Measurements from ENCODE around the gene GPRC5B. TPM values are rescaled to one million over a fixed set of nuclear protein-coding genes. Genes with fewer than 3 reads are reported as not detected.

Gene GPRC5B, protein sequence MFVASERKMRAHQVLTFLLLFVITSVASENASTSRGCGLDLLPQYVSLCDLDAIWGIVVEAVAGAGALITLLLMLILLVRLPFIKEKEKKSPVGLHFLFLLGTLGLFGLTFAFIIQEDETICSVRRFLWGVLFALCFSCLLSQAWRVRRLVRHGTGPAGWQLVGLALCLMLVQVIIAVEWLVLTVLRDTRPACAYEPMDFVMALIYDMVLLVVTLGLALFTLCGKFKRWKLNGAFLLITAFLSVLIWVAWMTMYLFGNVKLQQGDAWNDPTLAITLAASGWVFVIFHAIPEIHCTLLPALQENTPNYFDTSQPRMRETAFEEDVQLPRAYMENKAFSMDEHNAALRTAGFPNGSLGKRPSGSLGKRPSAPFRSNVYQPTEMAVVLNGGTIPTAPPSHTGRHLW
- total RNA-seq = 1 to 10 TPM in 2 of 5 experiments, under 1 TPM in 3; 0.15 to 5.8 (median 0.40) TPM
- polyA plus RNA-seq = 1 to 10 TPM; 5.4 to 9.8 TPM
- total RNA-seq = 2.0 reads per million, percentile 9 among the genes with 10 or more reads in this experiment

DNA sequence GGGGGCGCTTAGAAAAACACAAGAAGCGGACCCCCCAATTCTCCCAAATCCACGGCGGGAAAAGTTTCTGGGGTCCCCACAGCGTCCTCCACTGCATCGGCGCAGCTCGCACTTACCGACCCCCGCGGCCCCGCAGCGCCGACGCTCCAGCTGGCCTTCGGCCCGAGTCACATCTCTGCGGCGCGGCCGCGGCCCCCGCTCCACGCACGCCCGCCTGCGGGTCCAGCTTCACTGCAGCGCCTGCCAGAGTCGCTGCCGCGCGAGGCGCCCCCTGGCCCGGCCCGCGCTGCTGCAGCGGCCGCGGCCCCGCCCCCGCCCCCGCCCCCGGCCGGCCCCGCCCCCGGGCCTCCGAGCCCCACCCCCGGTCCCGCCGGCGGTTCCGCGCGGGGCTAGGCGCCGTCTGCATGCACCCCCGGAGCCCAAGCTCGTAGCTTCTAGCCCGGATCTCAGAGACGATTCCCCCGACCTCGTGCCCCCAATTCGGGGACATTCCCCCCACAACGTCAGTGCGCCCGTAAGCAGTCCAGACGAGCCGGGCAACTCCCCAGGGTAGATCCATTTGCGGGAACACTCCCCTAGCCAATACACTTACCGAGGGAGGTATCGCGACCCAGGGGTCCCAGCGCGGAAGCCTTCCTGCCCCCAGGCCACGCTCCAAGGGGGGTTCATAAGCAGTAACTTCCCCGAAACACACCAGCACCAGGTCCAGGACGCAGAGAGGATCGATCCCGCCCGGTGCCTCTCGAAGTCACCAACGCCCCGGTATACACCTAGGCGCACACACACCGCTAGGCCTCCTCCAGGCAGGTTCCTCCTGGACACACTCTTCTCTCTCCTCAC lies at the start of gene GPRC5B:
Gene GPRC5B, minus strand, starts transcription at position 238 of the 840 bp plus-strand sequence. CDS start 12,003 bp downstream, outside the sequence.
- peaks cover 0 to 12% of the 10 kb centered on the region in 2 donors for H3K27me3 ChIP-seq (ENCODE audit: control insufficient read depth in 2 of 2, insufficient read depth in 2 of 2, low read length in 2 of 2)
- ChIA-PET POLR2A (no interaction called here), CTCF (interaction anchor here (0.7 to 1.6 kb wide), 3 partner anchors 283 to 329 kb away, joined by 3 to 8 read pairs (median 4); partner anchors contain the start of gene VPS35L)
- peak; percentile 84 for ATAC-seq
- Mint-ChIP-seq H3K36me3 (no peaks in the 10 kb centered on the region), H3K4me1 (peaks cover 12 to 29% (median 22%) of the 10 kb centered on the region in 7 donors), H3K9me3 (no peaks in the 10 kb centered on the region), H3K27ac (peak within 1 kb of the TSS in 7 of 9 donors; percentile 9 to 86 (median 57)), H3K27me3 (peaks cover 4 to 43% (median 13%) of the 10 kb centered on the region in 5 donors), H3K4me3 (peak within 1 kb of the TSS; percentile 84 to 96 (median 90))
- peaks cover 9 to 23% of the 10 kb centered on the region in 2 donors for H3K4me1 ChIP-seq (ENCODE audit: control insufficient read depth in 2 of 2, insufficient read depth in 2 of 2, low read length in 2 of 2)
- DNase-seq = peak; percentile 26 to 67 (median 53)
- no peaks in the 10 kb centered on the region for H3K9me3 ChIP-seq (ENCODE audit: control insufficient read depth in 2 of 3, low read length in 3 of 3)
- intact Hi-C loops (cut with micrococcal nuclease) = loop anchor here (1.0 to 5.0 kb wide), 3 partner anchors 166 to 818 kb away; partner anchors contain the start of genes IQCK (in 2 of the 2), KNOP1 (in 2 of the 2) and COQ7 (in 1 of the 2)
- H3K27ac ChIP-seq (ENCODE audit: low read depth, low read length) = peak within 1 kb of the TSS; percentile 45
- peak within 1 kb of the TSS; percentile 70 for H3K4me3 ChIP-seq (ENCODE audit: low read length)
- no peaks in the 10 kb centered on the region for H3K36me3 ChIP-seq (ENCODE audit: control insufficient read depth in 2 of 3, insufficient read depth in 3 of 3, low read length in 3 of 3)

DNA sequence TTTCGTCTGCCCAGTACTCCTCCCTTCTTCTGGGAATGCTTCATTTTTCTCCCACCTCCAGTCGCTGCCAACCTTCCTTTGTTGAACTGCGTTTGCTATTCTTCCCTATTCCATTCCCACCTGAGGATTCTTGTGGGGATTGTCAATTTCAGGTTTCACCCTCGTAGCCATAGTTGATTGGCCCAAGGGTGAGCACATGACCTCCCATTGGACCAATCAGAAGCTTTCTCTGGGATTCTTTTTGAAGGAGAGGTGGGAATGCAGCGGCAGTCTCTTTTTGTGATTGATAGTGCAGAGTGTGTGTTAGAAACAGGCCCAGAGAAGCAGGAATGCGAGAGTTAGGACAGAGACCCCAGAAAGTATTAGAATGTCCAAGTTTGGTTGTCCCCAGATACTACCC lies 49.1 kb upstream of the GPRC5B start:
- Histone ChIP-seq H3K27me3 (ENCODE audit: control insufficient read depth in 2 of 2, insufficient read depth in 2 of 2, low read length in 2 of 2) (no peaks in the 10 kb centered on the region), H3K4me3 (ENCODE audit: low read length) (no peak overlapping the region), H3K9me3 (ENCODE audit: control insufficient read depth in 2 of 3, low read length in 3 of 3) (no peaks in the 10 kb centered on the region), H3K4me1 (ENCODE audit: control insufficient read depth in 2 of 2, insufficient read depth in 2 of 2, low read length in 2 of 2) (no peaks in the 10 kb centered on the region), H3K27ac (ENCODE audit: low read depth, low read length) (no peak overlapping the region), H3K36me3 (ENCODE audit: control insufficient read depth in 2 of 3, insufficient read depth in 3 of 3, low read length in 3 of 3) (no peaks in the 10 kb centered on the region)
- ChIA-PET CTCF (no interaction called here), POLR2A (no interaction called here)
- Mint-ChIP-seq H3K9me3 (peaks cover 0 to 1% (median 0%) of the 10 kb centered on the region in 11 donors), H3K36me3 (no peaks in the 10 kb centered on the region), H3K4me3 (no peak overlapping the region), H3K27ac (no peak overlapping the region), H3K27me3 (peaks cover 0 to 29% (median 22%) of the 10 kb centered on the region in 5 donors), H3K4me1 (peaks cover 0 to 1% (median 0%) of the 10 kb centered on the region in 7 donors)
- DNase-seq = no peak
- ATAC-seq = no peak
- intact Hi-C loops (cut with micrococcal nuclease) = no loop called here

DNA sequence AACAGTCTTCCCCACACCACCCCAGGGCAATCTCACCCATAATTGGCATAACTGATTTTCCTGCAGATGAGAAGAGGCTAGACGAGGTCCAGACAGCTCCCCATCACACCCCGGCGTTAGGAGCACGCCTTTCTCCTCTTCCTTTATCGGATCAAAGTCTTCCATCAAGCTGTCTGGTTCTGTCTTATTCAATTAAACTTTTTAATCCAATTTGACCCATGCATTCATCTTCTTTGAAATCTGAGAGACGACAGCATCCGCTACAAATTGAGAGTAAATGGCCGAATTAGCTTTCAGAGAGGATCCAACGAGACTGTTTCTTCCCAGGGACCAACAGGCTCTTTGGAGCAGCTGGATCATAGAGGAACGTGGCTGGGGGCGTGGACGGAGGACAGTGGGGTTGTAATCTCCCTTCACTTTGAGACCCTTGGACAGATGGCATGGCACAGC lies 44.4 kb upstream of the GPRC5B start:
- Mint-ChIP-seq H3K4me1 (peaks cover 0 to 3% (median 0%) of the 10 kb centered on the region in 7 donors), H3K9me3 (peaks cover 0 to 1% (median 0%) of the 10 kb centered on the region in 11 donors), H3K4me3 (no peak overlapping the region), H3K27me3 (peaks cover 0 to 20% (median 10%) of the 10 kb centered on the region in 5 donors), H3K27ac (no peak overlapping the region), H3K36me3 (no peaks in the 10 kb centered on the region)
- ATAC-seq (no peak), DNase-seq (no peak)
- POLR2A ChIA-PET = no interaction called here
- H3K36me3 ChIP-seq (ENCODE audit: control insufficient read depth in 2 of 3, insufficient read depth in 3 of 3, low read length in 3 of 3) = no peaks in the 10 kb centered on the region
- H3K27me3 ChIP-seq (ENCODE audit: control insufficient read depth in 2 of 2, insufficient read depth in 2 of 2, low read length in 2 of 2) = no peaks in the 10 kb centered on the region
- H3K9me3 ChIP-seq (ENCODE audit: control insufficient read depth in 2 of 3, low read length in 3 of 3) = no peaks in the 10 kb centered on the region
- no peak overlapping the region for H3K27ac ChIP-seq (ENCODE audit: low read depth, low read length)
- H3K4me3 ChIP-seq (ENCODE audit: low read length) = no peak overlapping the region
- H3K4me1 ChIP-seq (ENCODE audit: control insufficient read depth in 2 of 2, insufficient read depth in 2 of 2, low read length in 2 of 2) = no peaks in the 10 kb centered on the region
- intact Hi-C loops (cut with micrococcal nuclease) = no loop called here
- CTCF ChIA-PET = no interaction called here

DNA sequence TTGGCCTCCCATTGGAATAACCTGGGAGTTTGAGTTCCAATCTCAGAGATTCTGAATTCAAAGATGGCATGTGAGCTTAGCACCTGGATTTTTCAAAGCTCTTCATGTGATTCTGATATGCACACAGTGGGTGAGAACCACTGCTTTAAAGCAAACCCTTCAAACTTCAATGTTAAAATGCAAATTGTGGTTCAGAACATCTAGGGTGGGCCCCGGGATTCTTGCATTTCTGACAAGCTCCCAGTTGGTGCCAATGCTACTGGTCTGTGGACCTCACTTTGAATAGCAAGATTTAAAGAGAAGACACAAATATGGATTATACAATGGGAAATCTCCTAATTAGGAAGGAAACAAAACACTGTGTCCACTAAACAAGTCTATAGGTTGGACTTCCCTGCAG lies 43.8 kb upstream of the GPRC5B start:
- Mint-ChIP-seq H3K4me3 (no peak overlapping the region), H3K9me3 (peaks cover 0 to 1% (median 0%) of the 10 kb centered on the region in 11 donors), H3K27ac (no peak overlapping the region), H3K36me3 (no peaks in the 10 kb centered on the region), H3K4me1 (peaks cover 0 to 3% (median 0%) of the 10 kb centered on the region in 7 donors), H3K27me3 (peaks cover 0 to 20% (median 13%) of the 10 kb centered on the region in 5 donors)
- intact Hi-C loops (cut with micrococcal nuclease) = no loop called here
- Histone ChIP-seq H3K27me3 (ENCODE audit: control insufficient read depth in 2 of 2, insufficient read depth in 2 of 2, low read length in 2 of 2) (no peaks in the 10 kb centered on the region), H3K9me3 (ENCODE audit: control insufficient read depth in 2 of 3, low read length in 3 of 3) (no peaks in the 10 kb centered on the region), H3K4me1 (ENCODE audit: control insufficient read depth in 2 of 2, insufficient read depth in 2 of 2, low read length in 2 of 2) (no peaks in the 10 kb centered on the region), H3K36me3 (ENCODE audit: control insufficient read depth in 2 of 3, insufficient read depth in 3 of 3, low read length in 3 of 3) (no peaks in the 10 kb centered on the region), H3K4me3 (ENCODE audit: low read length) (no peak overlapping the region), H3K27ac (ENCODE audit: low read depth, low read length) (no peak overlapping the region)
- no peak for DNase-seq
- CTCF ChIA-PET = no interaction called here
- POLR2A ChIA-PET = no interaction called here
- no peak for ATAC-seq

DNA sequence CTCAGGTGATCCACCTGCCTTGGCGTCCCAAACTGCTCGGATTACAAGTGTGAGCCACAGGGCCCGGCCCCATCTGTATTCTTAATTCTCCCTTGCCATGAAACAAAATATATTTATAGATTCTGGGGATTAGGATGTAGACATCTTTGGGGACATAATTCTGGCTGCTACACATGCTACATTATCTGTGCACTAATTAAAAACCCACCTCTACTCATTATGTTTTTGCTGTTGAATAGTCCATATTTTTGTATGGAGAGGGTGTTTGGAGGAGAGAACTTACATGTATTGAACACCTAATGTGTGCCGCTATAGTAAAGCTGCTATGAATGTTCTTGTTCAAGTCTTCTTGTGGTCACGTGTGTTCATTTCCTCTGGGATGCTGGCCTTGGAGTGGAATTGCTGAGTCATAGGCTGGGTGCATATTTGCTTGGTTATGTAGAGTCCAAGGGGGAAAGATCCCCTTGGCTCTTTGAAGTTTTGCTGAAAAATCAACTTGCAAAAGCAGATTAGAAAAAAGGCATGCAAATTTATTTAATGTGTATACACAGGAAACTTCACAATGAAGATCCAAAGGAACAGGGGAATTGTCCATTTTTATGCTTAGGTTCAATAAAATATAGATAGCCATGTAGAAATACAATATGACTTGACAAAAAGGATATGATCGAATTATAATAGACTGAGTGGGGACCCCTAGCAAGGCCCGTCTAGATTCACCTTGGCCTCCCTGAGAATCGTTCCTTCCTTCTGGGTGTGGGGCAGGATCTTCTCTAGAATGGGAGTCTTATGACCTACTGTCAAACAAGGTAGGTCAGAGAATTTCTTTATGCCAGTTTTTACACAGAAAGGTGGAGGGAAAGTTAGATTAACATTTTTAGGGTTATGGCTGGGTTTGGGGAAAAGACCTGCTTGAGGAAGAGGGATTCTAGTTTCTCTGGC lies 42.1 kb upstream of the GPRC5B start:
- intact Hi-C loops (cut with micrococcal nuclease) = no loop called here
- peaks cover 0 to 3% (median 0%) of the 10 kb centered on the region in 7 donors for H3K4me1 Mint-ChIP-seq
- H3K9me3 ChIP-seq (ENCODE audit: control insufficient read depth in 2 of 3, low read length in 3 of 3) = no peaks in the 10 kb centered on the region
- peaks cover 0 to 1% (median 0%) of the 10 kb centered on the region in 11 donors for H3K9me3 Mint-ChIP-seq
- ATAC-seq (no peak), DNase-seq (no peak)
- H3K27ac Mint-ChIP-seq = no peak overlapping the region
- peaks cover 0 to 18% (median 15%) of the 10 kb centered on the region in 5 donors for H3K27me3 Mint-ChIP-seq
- H3K27ac ChIP-seq (ENCODE audit: low read depth, low read length) = no peak overlapping the region
- H3K36me3 ChIP-seq (ENCODE audit: control insufficient read depth in 2 of 3, insufficient read depth in 3 of 3, low read length in 3 of 3) = no peaks in the 10 kb centered on the region
- ChIA-PET CTCF (no interaction called here), POLR2A (no interaction called here)
- no peaks in the 10 kb centered on the region for H3K27me3 ChIP-seq (ENCODE audit: control insufficient read depth in 2 of 2, insufficient read depth in 2 of 2, low read length in 2 of 2)
- H3K4me3 Mint-ChIP-seq = no peak overlapping the region
- no peaks in the 10 kb centered on the region for H3K4me1 ChIP-seq (ENCODE audit: control insufficient read depth in 2 of 2, insufficient read depth in 2 of 2, low read length in 2 of 2)
- no peak overlapping the region for H3K4me3 ChIP-seq (ENCODE audit: low read length)
- H3K36me3 Mint-ChIP-seq = no peaks in the 10 kb centered on the region

DNA sequence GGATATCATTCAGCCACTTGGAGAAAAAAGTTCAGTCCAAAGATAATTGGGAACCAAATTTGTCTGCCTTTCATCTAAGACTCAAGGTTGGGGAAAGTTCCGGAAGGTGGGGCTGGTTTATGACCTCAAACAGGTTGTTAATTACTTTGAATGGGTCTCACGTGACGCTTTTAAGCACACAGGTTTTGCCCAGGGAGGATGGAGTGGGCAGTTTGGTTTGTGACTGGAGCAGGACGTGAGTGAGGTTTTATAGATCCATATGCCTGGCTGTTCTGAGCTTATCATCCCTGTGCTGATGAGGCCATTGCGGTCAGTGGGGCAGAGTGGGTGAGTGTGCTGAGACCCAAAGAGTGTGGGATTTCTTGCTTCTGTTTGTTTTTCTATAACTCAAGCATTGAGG lies 38.7 kb upstream of the GPRC5B start:
- DNase-seq = no peak
- Histone ChIP-seq H3K27me3 (ENCODE audit: control insufficient read depth in 2 of 2, insufficient read depth in 2 of 2, low read length in 2 of 2) (no peaks in the 10 kb centered on the region), H3K36me3 (ENCODE audit: control insufficient read depth in 2 of 3, insufficient read depth in 3 of 3, low read length in 3 of 3) (no peaks in the 10 kb centered on the region), H3K9me3 (ENCODE audit: control insufficient read depth in 2 of 3, low read length in 3 of 3) (no peaks in the 10 kb centered on the region), H3K4me1 (ENCODE audit: control insufficient read depth in 2 of 2, insufficient read depth in 2 of 2, low read length in 2 of 2) (no peaks in the 10 kb centered on the region), H3K27ac (ENCODE audit: low read depth, low read length) (no peak overlapping the region), H3K4me3 (ENCODE audit: low read length) (no peak overlapping the region)
- H3K4me3 Mint-ChIP-seq = no peak overlapping the region
- peaks cover 0 to 1% (median 0%) of the 10 kb centered on the region in 7 donors for H3K4me1 Mint-ChIP-seq
- POLR2A ChIA-PET = no interaction called here
- peaks cover 3 to 19% (median 15%) of the 10 kb centered on the region in 5 donors for H3K27me3 Mint-ChIP-seq
- intact Hi-C loops (cut with micrococcal nuclease) = no loop called here
- no peak for ATAC-seq
- H3K36me3 Mint-ChIP-seq = no peaks in the 10 kb centered on the region
- CTCF ChIA-PET = no interaction called here
- peak overlapping the region in 1 of 9 donors; percentile 17 for H3K27ac Mint-ChIP-seq
- H3K9me3 Mint-ChIP-seq = peaks cover 0 to 3% (median 0%) of the 10 kb centered on the region in 11 donors
